WTC11 (cell line): Measurements from ENCODE around the gene NAAA. TPM values are rescaled to one million over a fixed set of nuclear protein-coding genes. Genes with fewer than 3 reads are reported as not detected.

Source experiments
- ATAC-seq: fragments of 200-7000 bp; cut with Tn5 transposase; 2 replicates; pipeline ENCODE4 v1.10.0; 2021; ENCODE audit warnings: mild to moderate bottlenecking, moderate library complexity
- CTCF ChIA-PET: fragments of 300-600 bp; sonication (Branson Sonifier 250); formaldehyde crosslinking; loops from one replicate; lab custom pipeline; 2021; ENCODE audit warnings: antibody characterized with exemption; lab: Charles Lee
- POLR2A ChIA-PET: fragments of 350-600 bp; sonication (Branson Sonifier 250); formaldehyde crosslinking; loops from one replicate; lab custom pipeline; 2021; ENCODE audit warnings: antibody characterized with exemption; lab: Charles Lee
- DNase-seq: peaks from one replicate; pipeline ENCODE4 v3.0.0; 2021; ENCODE audit warnings: low spot score
- H3K27ac Mint-ChIP-seq: 2 replicates; pipeline ENCODE4 v1.8.0; 2021; ENCODE audit warnings: mixed read lengths
- H3K27me3 Mint-ChIP-seq: 2 replicates; pipeline ENCODE4 v1.8.0; 2021; ENCODE audit warnings: low read depth, mild to moderate bottlenecking, moderate library complexity, mixed read lengths
- H3K36me3 Mint-ChIP-seq: 2 replicates; pipeline ENCODE4 v1.8.0; 2021; ENCODE audit warnings: mixed read lengths
- H3K4me1 Mint-ChIP-seq: 2 replicates; pipeline ENCODE4 v1.8.0; 2022; ENCODE audit warnings: mixed read lengths
- H3K4me3 Mint-ChIP-seq: 2 replicates; pipeline ENCODE4 v1.8.0; 2021; ENCODE audit warnings: mild to moderate bottlenecking, moderate library complexity, mixed read lengths
- H3K9me3 Mint-ChIP-seq: 2 replicates; pipeline ENCODE4 v1.8.0; 2021; ENCODE audit warnings: mixed read lengths
- ATF1 ChIP-seq: sonication (generic); formaldehyde crosslinking; IDR thresholded peaks from 2 replicates; pipeline ENCODE4 v1.8.1; 2023; ENCODE audit warnings: mild to moderate bottlenecking, moderate library complexity, missing genetic modification reagents
- ATF6 ChIP-seq: sonication (generic); formaldehyde crosslinking; IDR thresholded peaks from 2 replicates; pipeline ENCODE4 v1.8.1; 2023; ENCODE audit warnings: mild to moderate bottlenecking, missing genetic modification reagents
- ESRRA ChIP-seq: sonication (generic); formaldehyde crosslinking; IDR thresholded peaks from 2 replicates; pipeline ENCODE4 v1.8.1; 2022; ENCODE audit warnings: mild to moderate bottlenecking, missing genetic modification reagents, borderline replicate concordance
- FOXK1 ChIP-seq: sonication (generic); formaldehyde crosslinking; IDR thresholded peaks from 2 replicates; pipeline ENCODE4 v1.8.0; 2022; ENCODE audit warnings: mild to moderate bottlenecking, moderate library complexity, missing genetic modification reagents
- FOXP1 ChIP-seq: sonication (generic); formaldehyde crosslinking; IDR thresholded peaks from 2 replicates; pipeline ENCODE4 v1.8.0; 2022; ENCODE audit warnings: missing genetic modification reagents, mild to moderate bottlenecking, moderate library complexity, borderline replicate concordance
- FOXP4 ChIP-seq: sonication (generic); formaldehyde crosslinking; IDR thresholded peaks from 2 replicates; pipeline ENCODE4 v1.8.0; 2022; ENCODE audit warnings: mild to moderate bottlenecking, missing genetic modification reagents
- GTF2I ChIP-seq: fragments of 250-450 bp; sonication (Bioruptor Pico); conservative IDR thresholded peaks from 2 replicates; pipeline ENCODE4 v1.4.0; 2021; ENCODE audit warnings: mild to moderate bottlenecking
- IRF1 ChIP-seq: sonication (generic); formaldehyde crosslinking; IDR thresholded peaks from 2 replicates; pipeline ENCODE4 v1.8.0; 2023; ENCODE audit warnings: missing genetic modification reagents
- JUN ChIP-seq: sonication (generic); formaldehyde crosslinking; IDR thresholded peaks from 2 replicates; pipeline ENCODE4 v1.8.0; 2023; ENCODE audit warnings: mild to moderate bottlenecking, missing genetic modification reagents
- MYBL2 ChIP-seq: sonication (generic); formaldehyde crosslinking; IDR thresholded peaks from 2 replicates; pipeline ENCODE4 v1.8.1; 2023; ENCODE audit warnings: mild to moderate bottlenecking, moderate library complexity, missing genetic modification reagents
- NFE2L1 ChIP-seq: sonication (generic); formaldehyde crosslinking; IDR thresholded peaks from 2 replicates; pipeline ENCODE4 v1.8.1; 2023; ENCODE audit warnings: missing genetic modification reagents
- SP1 ChIP-seq: sonication (generic); formaldehyde crosslinking; conservative IDR thresholded peaks from 2 replicates; pipeline ENCODE4 v1.8.1; 2022; ENCODE audit warnings: missing genetic modification reagents
- TEAD4 ChIP-seq: sonication (generic); formaldehyde crosslinking; IDR thresholded peaks from 2 replicates; pipeline ENCODE4 v1.8.0; 2022; ENCODE audit warnings: mild to moderate bottlenecking, missing genetic modification reagents
- ZBTB43 ChIP-seq: sonication (generic); formaldehyde crosslinking; IDR thresholded peaks from 2 replicates; pipeline ENCODE4 v1.8.1; 2023; ENCODE audit warnings: mild to moderate bottlenecking, missing genetic modification reagents
- ZNF232 ChIP-seq: sonication (generic); formaldehyde crosslinking; IDR thresholded peaks from 2 replicates; pipeline ENCODE4 v1.8.0; 2022; ENCODE audit warnings: mild to moderate bottlenecking, missing genetic modification reagents
- ZNF281 ChIP-seq: sonication (generic); formaldehyde crosslinking; IDR thresholded peaks from 2 replicates; pipeline ENCODE4 v1.8.0; 2023; ENCODE audit warnings: mild to moderate bottlenecking, missing genetic modification reagents
- ZNF416 ChIP-seq: fragments of 250-450 bp; sonication (Bioruptor Pico); IDR thresholded peaks from 2 replicates; pipeline ENCODE4 v1.9.0; 2021; ENCODE audit warnings: mild to moderate bottlenecking, inconsistent platforms
- ZNF425 ChIP-seq: fragments of 250-450 bp; sonication (Bioruptor Pico); conservative IDR thresholded peaks from 2 replicates; pipeline ENCODE4 v1.9.0; 2021; ENCODE audit warnings: mild to moderate bottlenecking
- ZNF671 ChIP-seq: fragments of 250-450 bp; sonication (Bioruptor Pico); IDR thresholded peaks from 2 replicates; pipeline ENCODE4 v1.8.0; 2021; ENCODE audit warnings: mild to moderate bottlenecking
- total RNA-seq: library from RNA; stranded (reverse); gene quantifications from 3 replicates; pipeline ENCODE4 v1.2.3, GENCODE V29; 2021

NAAA gene
- total RNA-seq, 1 experiment from 2014 or later: 7.1 TPM

- no peak for TF ChIP-seq ATF6 (CRISPR knock-in tag)
- TF ChIP-seq ESRRA: no peak
Observed at GRCh38 chr4:75948822-75949444, 8.1 kb upstream of the NAAA start (continued).

- Mint-ChIP-seq H3K27ac (no peak overlapping the region), H3K9me3 (no peaks in the 10 kb centered on the region), H3K27me3 (peaks cover 16% of the 10 kb centered on the region; the same call in 1 of the 2 replicates)
- ChIA-PET POLR2A (interaction anchor here (0.6 to 1.2 kb wide), 4 partner anchors 29 to 266 kb away, joined by 3 to 4 read pairs (median 3); no protein-coding TSS in a partner anchor), CTCF (interaction anchor here (0.6 to 4.9 kb wide), 10 partner anchors 24 to 240 kb away, joined by 3 to 37 read pairs (median 4); partner anchors contain the start of gene SDAD1)
- DNase-seq: peak; percentile 74
- peak; percentile 69 for ATAC-seq
- TF ChIP-seq GTF2I (no peak), ZBTB43 (CRISPR knock-in tag) (no peak), TEAD4 (CRISPR knock-in tag) (no peak), ZNF425 (CRISPR knock-in tag) (no peak), ATF1 (CRISPR knock-in tag) (no peak), NFE2L1 (CRISPR knock-in tag) (no peak), FOXP1 (CRISPR knock-in tag) (0 out of 2 replicates have a peak, but pooled peaks have one; percentile 38), ZNF232 (CRISPR knock-in tag) (no peak), IRF1 (no peak), MYBL2 (CRISPR knock-in tag) (no peak), FOXP4 (CRISPR knock-in tag) (no peak), FOXK1 (CRISPR knock-in tag) (0 out of 2 replicates have a peak, but pooled peaks have one; percentile 21), ZNF281 (CRISPR knock-in tag) (no peak), ZNF416 (no peak), SP1 (CRISPR knock-in tag) (peak; percentile 51; the same call in 1 of the 2 replicates), ZNF671 (CRISPR knock-in tag) (no peak), JUN (CRISPR knock-in tag) (no peak)
- TF ChIP-seq, all 79 proteins: peak for 3
- H3K4me3 Mint-ChIP-seq: peak overlapping the region; percentile 92
- H3K4me1 Mint-ChIP-seq: peaks cover 22% of the 10 kb centered on the region
- no peaks in the 10 kb centered on the region for H3K36me3 Mint-ChIP-seq
Observed at GRCh38 chr4:75939890-75940691, 722 bp downstream of the NAAA start.
